Fibroblast of pulmonary artery (primary cell): ENCODE results near the gene GLCE.
"Not testable (repeated sequence)": the region's sequence is repeated elsewhere in the genome, so short reads cannot be mapped to it uniquely, and the experiment has no call there.

Experiments
- DNase-seq: peaks from one replicate; pipeline ENCODE4 v3.0.0-alpha.2; 2010; ENCODE audit warnings: low read depth
- H3K4me3 ChIP-seq: replicated peaks from 2 replicates; pipeline ENCODE4 v1.5.1; 2011; ENCODE audit warnings: low read depth, mild to moderate bottlenecking, control low read depth, low read length, moderate library complexity
- CTCF ChIP-seq: IDR thresholded peaks from 2 replicates; pipeline ENCODE4 v1.5.1; 2011; ENCODE audit warnings: mild to moderate bottlenecking, control low read depth, low read length, inconsistent platforms; ENCODE audit errors: missing control alignments

GLCE gene

GRCh38 chr15:69149803-69150202 lies 10.6 kb upstream of the GLCE start:
- TF ChIP-seq CTCF: no peak
- no peak for DNase-seq
- no peak overlapping the region for H3K4me3 ChIP-seq

GRCh38 chr15:69150336-69150735 lies 10.1 kb upstream of the GLCE start:
- no peak for DNase-seq
- no peak overlapping the region for H3K4me3 ChIP-seq
- no peak for TF ChIP-seq CTCF

- no peak overlapping the region for H3K4me3 ChIP-seq
- no peak for DNase-seq
- no peak for TF ChIP-seq CTCF
These were observed 9.6 kb upstream of the GLCE start for GRCh38 chr15:69150841-69151240.

- no peak overlapping the region for H3K4me3 ChIP-seq
- TF ChIP-seq CTCF: no peak
- DNase-seq: no peak
These were observed 7.4 kb upstream of the GLCE start for GRCh38 chr15:69153046-69153445.

- not testable (repeated sequence) for DNase-seq
These were observed 6.8 kb upstream of the GLCE start for GRCh38 chr15:69153587-69153986.

GRCh38 chr15:69154078-69154477 lies 6.4 kb upstream of the GLCE start:
- TF ChIP-seq CTCF: no peak
- no peak overlapping the region for H3K4me3 ChIP-seq
- DNase-seq: no peak

More at GRCh38 chr15:69153587-69153986, 6.8 kb upstream of the GLCE start:
- H3K4me3 ChIP-seq: not testable (repeated sequence)

GRCh38 chr15:69154684-69155083 lies 5.8 kb upstream of the GLCE start:
- H3K4me3 ChIP-seq: no peak overlapping the region
- TF ChIP-seq CTCF: no peak
- DNase-seq: peak; percentile 87
